ENCODE data around the gene SERINC2. TPM values are rescaled to one million over a fixed set of nuclear protein-coding genes. Genes with fewer than 3 reads are reported as not detected.
"Not testable (repeated sequence)": the region's sequence is repeated elsewhere in the genome, so short reads cannot be mapped to it uniquely, and the experiment has no call there.

Gene SERINC2
- total RNA-seq, 1 donor from 2014 or later, result 1.4 TPM

GRCh38 chr1:31441970-31442647 is 29.1 kb downstream of the SERINC2 start:
- no peak for DNase-seq (ENCODE audit: low spot score)
- no peak for ATAC-seq
- intact Hi-C loops (cut with DNase I), result no loop called here

- intact Hi-C loops (cut with DNase I), result no loop called here
- DNase-seq (ENCODE audit: low spot score) (no peak), ATAC-seq (no peak)
Observed at GRCh38 chr1:31442648-31442994, 29.6 kb downstream of the SERINC2 start.

- intact Hi-C loops (cut with DNase I), result no loop called here
- ATAC-seq (no peak), DNase-seq (ENCODE audit: low spot score) (no peak)
Observed at GRCh38 chr1:31443673-31444072, 30.7 kb downstream of the SERINC2 start.

GRCh38 chr1:31444725-31445448 is 31.9 kb downstream of the SERINC2 start:
- ATAC-seq, result no peak

GRCh38 chr1:31445951-31446350 is 32.9 kb downstream of the SERINC2 start:
- ATAC-seq, result no peak

More at GRCh38 chr1:31444725-31445448, 31.9 kb downstream of the SERINC2 start:
- no peak for DNase-seq (ENCODE audit: low spot score)
- intact Hi-C loops (cut with DNase I), result no loop called here

GRCh38 chr1:31447210-31447609 is 34.2 kb downstream of the SERINC2 start:
- no peak for DNase-seq (ENCODE audit: low spot score)
- intact Hi-C loops (cut with DNase I), result no loop called here
- no peak for ATAC-seq

More at GRCh38 chr1:31445951-31446350, 32.9 kb downstream of the SERINC2 start:
- DNase-seq (ENCODE audit: low spot score), result no peak
- intact Hi-C loops (cut with DNase I), result no loop called here

GRCh38 chr1:31453384-31454079 is 40.5 kb downstream of the SERINC2 start:
- intact Hi-C loops (cut with DNase I), result no loop called here
- DNase-seq (ENCODE audit: low spot score), result no peak
- ATAC-seq, result no peak

- intact Hi-C loops (cut with DNase I), result no loop called here
- no peak for ATAC-seq
- DNase-seq (ENCODE audit: low spot score), result no peak
Observed at GRCh38 chr1:31458287-31458896, 45.4 kb downstream of the SERINC2 start.

GRCh38 chr1:31460027-31460426 is 47.0 kb downstream of the SERINC2 start:
- intact Hi-C loops (cut with DNase I), result no loop called here
- ATAC-seq (no peak), DNase-seq (ENCODE audit: low spot score) (no peak)

GRCh38 chr1:31467005-31467674 is 54.1 kb downstream of the SERINC2 start:
- DNase-seq (ENCODE audit: low spot score), result no peak
- intact Hi-C loops (cut with DNase I), result no loop called here
- ATAC-seq, result no peak

GRCh38 chr1:31470794-31471315 is 57.8 kb downstream of the SERINC2 start:
- intact Hi-C loops (cut with DNase I), result no loop called here
- no peak for ATAC-seq
- DNase-seq (ENCODE audit: low spot score), result no peak

GRCh38 chr1:31471452-31472313 is 58.7 kb downstream of the SERINC2 start:
- DNase-seq (ENCODE audit: low spot score); intact Hi-C loops (cut with DNase I); ATAC-seq: not testable (repeated sequence)

- not testable (repeated sequence) for ATAC-seq
Observed at GRCh38 chr1:31472314-31472651, 59.3 kb downstream of the SERINC2 start.

GRCh38 chr1:31472673-31473072 is 59.7 kb downstream of the SERINC2 start:
- intact Hi-C loops (cut with DNase I); DNase-seq (ENCODE audit: low spot score); ATAC-seq: not testable (repeated sequence)

More at GRCh38 chr1:31472314-31472651, 59.3 kb downstream of the SERINC2 start:
- DNase-seq (ENCODE audit: low spot score); intact Hi-C loops (cut with DNase I): not testable (repeated sequence)

- ATAC-seq; intact Hi-C loops (cut with DNase I); DNase-seq (ENCODE audit: low spot score): not testable (repeated sequence)
Observed at GRCh38 chr1:31473508-31473907, 60.5 kb downstream of the SERINC2 start.

GRCh38 chr1:31474567-31474966 is 61.6 kb downstream of the SERINC2 start:
- intact Hi-C loops (cut with DNase I); DNase-seq (ENCODE audit: low spot score); ATAC-seq: not testable (repeated sequence)

GRCh38 chr1:31476891-31477846 is 64.2 kb downstream of the SERINC2 start:
- intact Hi-C loops (cut with DNase I), result no loop called here
- ATAC-seq (no peak), DNase-seq (ENCODE audit: low spot score) (no peak)

All from sciatic nerve (tissue), 2 donors.